Ovary (tissue), 3 donors: Measurements from ENCODE around the gene PNPLA6.

Experiments
- EP300 ChIP-seq: sonication (generic); formaldehyde crosslinking; IDR thresholded peaks from one replicate; pipeline ENCODE4 v1.6.1; 2017; ENCODE audit warnings: antibody characterized with exemption
- POLR2A ChIP-seq: fragments of 450-650 bp; IDR thresholded peaks from one replicate; pipeline ENCODE4 v1.6.1; 2017; ENCODE audit warnings: antibody characterized with exemption, mild to moderate bottlenecking, moderate library complexity
- TF ChIP-seq, protein P1 (sequence below), 3 donors: fragments of 450-650 bp in 2 of 3; fragments of 200-600 bp in 1 of 3; IDR thresholded peaks; one replicate each; pipeline versions ENCODE4 v1.5.1 to v1.8.0; 2016 to 2022; ENCODE audit warnings: antibody characterized with exemption in 3 of 3, mild to moderate bottlenecking in 1 of 3
- donor health status: DM: no; HTN: no; CAD: no.

DNA sequence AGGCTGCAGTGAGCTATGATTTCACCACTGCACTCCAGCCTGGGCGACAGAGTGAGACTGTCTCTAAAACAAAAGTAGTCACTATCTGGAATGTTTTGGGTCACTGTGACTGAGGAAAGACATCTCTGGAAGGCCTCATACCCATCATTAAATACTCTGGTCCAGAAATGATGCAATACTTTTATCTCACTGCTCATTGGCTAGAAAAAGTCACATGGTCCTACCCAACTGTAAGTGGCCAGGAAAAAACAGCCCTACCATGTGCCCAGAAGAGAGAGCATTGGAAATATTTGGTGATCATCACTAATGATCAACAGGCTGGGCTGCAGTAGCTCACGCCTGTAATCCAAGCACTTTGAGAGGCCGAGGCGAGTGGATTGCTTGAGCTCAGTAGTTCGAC lies 29.8 kb downstream of the PNPLA6 start:
- TF ChIP-seq, protein P1, sequence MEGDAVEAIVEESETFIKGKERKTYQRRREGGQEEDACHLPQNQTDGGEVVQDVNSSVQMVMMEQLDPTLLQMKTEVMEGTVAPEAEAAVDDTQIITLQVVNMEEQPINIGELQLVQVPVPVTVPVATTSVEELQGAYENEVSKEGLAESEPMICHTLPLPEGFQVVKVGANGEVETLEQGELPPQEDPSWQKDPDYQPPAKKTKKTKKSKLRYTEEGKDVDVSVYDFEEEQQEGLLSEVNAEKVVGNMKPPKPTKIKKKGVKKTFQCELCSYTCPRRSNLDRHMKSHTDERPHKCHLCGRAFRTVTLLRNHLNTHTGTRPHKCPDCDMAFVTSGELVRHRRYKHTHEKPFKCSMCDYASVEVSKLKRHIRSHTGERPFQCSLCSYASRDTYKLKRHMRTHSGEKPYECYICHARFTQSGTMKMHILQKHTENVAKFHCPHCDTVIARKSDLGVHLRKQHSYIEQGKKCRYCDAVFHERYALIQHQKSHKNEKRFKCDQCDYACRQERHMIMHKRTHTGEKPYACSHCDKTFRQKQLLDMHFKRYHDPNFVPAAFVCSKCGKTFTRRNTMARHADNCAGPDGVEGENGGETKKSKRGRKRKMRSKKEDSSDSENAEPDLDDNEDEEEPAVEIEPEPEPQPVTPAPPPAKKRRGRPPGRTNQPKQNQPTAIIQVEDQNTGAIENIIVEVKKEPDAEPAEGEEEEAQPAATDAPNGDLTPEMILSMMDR (IDR thresholded peaks at IDR 0.05): no peak
- TF ChIP-seq POLR2A (no peak), EP300 (no peak)
